ENCODE measurements around the gene DDX39A.

DNA sequence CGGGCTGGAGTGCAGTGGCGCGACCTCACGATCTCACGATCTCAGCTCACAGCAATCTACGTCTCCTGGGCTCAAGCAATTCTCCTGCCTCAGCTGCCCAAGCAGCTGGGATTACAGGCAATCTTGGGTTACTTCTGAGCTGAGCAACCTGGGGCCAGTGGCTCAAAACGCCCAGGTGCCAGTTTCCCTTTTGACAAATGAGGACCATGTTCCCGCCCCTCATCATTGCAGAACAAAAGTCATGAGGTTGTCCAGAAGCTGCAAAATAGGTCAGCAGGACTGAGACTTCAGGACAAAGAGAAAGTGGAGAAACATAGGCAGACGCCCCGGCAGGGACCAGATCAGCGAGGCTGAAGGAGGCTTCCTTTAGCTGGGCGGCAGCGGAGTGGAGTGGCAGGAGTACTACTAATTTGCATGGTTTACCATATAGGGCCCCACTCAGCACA, 41.2 kb downstream of the DDX39A start:
- TF ChIP-seq, protein P1, sequence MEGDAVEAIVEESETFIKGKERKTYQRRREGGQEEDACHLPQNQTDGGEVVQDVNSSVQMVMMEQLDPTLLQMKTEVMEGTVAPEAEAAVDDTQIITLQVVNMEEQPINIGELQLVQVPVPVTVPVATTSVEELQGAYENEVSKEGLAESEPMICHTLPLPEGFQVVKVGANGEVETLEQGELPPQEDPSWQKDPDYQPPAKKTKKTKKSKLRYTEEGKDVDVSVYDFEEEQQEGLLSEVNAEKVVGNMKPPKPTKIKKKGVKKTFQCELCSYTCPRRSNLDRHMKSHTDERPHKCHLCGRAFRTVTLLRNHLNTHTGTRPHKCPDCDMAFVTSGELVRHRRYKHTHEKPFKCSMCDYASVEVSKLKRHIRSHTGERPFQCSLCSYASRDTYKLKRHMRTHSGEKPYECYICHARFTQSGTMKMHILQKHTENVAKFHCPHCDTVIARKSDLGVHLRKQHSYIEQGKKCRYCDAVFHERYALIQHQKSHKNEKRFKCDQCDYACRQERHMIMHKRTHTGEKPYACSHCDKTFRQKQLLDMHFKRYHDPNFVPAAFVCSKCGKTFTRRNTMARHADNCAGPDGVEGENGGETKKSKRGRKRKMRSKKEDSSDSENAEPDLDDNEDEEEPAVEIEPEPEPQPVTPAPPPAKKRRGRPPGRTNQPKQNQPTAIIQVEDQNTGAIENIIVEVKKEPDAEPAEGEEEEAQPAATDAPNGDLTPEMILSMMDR (IDR thresholded peaks at IDR 0.05): no peak
- no peak for TF ChIP-seq POLR2A (IDR thresholded peaks at IDR 0.05)

Measured in heart left ventricle (tissue), 13 donors.